NCI-H2107 (cell line): ENCODE results near the gene IL1R2.
"Not testable (repeated sequence)": the region's sequence is repeated elsewhere in the genome, so short reads cannot be mapped to it uniquely, and the experiment has no call there.

Source experiments
- DNase-seq: peaks from one replicate; lab custom pipeline; 2025; lab: John Stamatoyannopoulos, UW

The IL1R2 gene

GRCh38 chr2:102061962-102062795, 70.4 kb downstream of the IL1R2 start:
- DNase-seq: no peak

- DNase-seq: no peak
Measured at GRCh38 chr2:102062802-102063201, 71.0 kb downstream of the IL1R2 start.

GRCh38 chr2:102063487-102063911, 71.7 kb downstream of the IL1R2 start:
- DNase-seq: no peak

- no peak for DNase-seq
Measured at GRCh38 chr2:102063941-102064678, 72.3 kb downstream of the IL1R2 start.

- DNase-seq: no peak
Measured at GRCh38 chr2:102064679-102065674, 73.2 kb downstream of the IL1R2 start.

GRCh38 chr2:102065675-102066252, 74.0 kb downstream of the IL1R2 start:
- no peak for DNase-seq

- DNase-seq: no peak
Measured at GRCh38 chr2:102066554-102066953, 74.8 kb downstream of the IL1R2 start.

GRCh38 chr2:102068126-102068525, 76.4 kb downstream of the IL1R2 start:
- not testable (repeated sequence) for DNase-seq

- DNase-seq: no peak
Measured at GRCh38 chr2:102069311-102069974, 77.7 kb downstream of the IL1R2 start.

- DNase-seq: no peak
Measured at GRCh38 chr2:102070058-102070642, 78.4 kb downstream of the IL1R2 start.

GRCh38 chr2:102072741-102073140, 81.0 kb downstream of the IL1R2 start:
- no peak for DNase-seq

- DNase-seq: no peak
Measured at GRCh38 chr2:102073168-102073724, 81.5 kb downstream of the IL1R2 start.

GRCh38 chr2:102074152-102074783, 82.5 kb downstream of the IL1R2 start:
- no peak for DNase-seq

- no peak for DNase-seq
Measured at GRCh38 chr2:102075479-102075878, 83.7 kb downstream of the IL1R2 start.

- no peak for DNase-seq
Measured at GRCh38 chr2:102076512-102076911, 84.8 kb downstream of the IL1R2 start.
